Stimulated activated effector memory CD8-positive, alpha-beta T cell treated with anti-CD3 and anti-CD28 coated beads, Interleukin-12 subunit alpha, Interleukin-12 subunit beta, amount 100 ng/mL, for 72 hours (primary cell): ENCODE data around the gene TPRN.

ENCODE experiments used
- ATAC-seq: fragments of 150-1000 bp; cut with Tn5 transposase; 2 replicates; pipeline ENCODE4 v1.10.0; 2021
- DNase-seq, 2 donors: peaks; one replicate each; pipeline ENCODE4 v3.0.0; 2021 to 2022; ENCODE audit warnings: low spot score in 2 of 2
- H3K27ac Mint-ChIP-seq: one replicate; pipeline ENCODE4 v1.8.0; 2022; ENCODE audit warnings: mild to moderate bottlenecking, mixed read lengths
- H3K36me3 Mint-ChIP-seq: one replicate; pipeline ENCODE4 v1.8.0; 2022; ENCODE audit warnings: mild to moderate bottlenecking, mixed read lengths
- H3K4me1 Mint-ChIP-seq: one replicate; pipeline ENCODE4 v1.8.0; 2022; ENCODE audit warnings: mixed read lengths
- H3K4me3 Mint-ChIP-seq: one replicate; pipeline ENCODE4 v1.8.0; 2022; ENCODE audit warnings: mild to moderate bottlenecking, mixed read lengths
- H3K9me3 Mint-ChIP-seq: one replicate; pipeline ENCODE4 v1.8.0; 2022; ENCODE audit warnings: mixed read lengths

Gene TPRN

DNA sequence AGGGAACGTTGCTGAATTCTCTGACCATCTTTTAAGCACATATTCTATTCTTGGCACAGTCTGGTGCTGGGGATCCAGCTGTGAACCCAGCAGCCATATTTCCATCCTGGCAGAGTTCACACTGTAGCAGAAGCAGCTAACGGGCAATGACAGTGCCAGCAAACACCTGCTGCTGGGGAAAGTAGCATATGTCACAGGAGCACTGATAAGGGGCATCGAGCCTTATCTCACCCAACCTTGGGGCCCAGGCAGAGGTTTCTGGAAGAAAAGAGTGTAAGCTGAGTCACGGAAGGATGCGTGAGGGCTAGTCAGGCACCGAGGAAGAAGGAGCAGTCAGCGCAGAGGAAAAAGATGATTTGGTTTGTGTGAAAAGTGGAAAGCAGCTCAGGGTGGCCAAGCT, 6.1 kb upstream of the TPRN start:
- H3K27ac Mint-ChIP-seq: peak overlapping the region; percentile 97
- DNase-seq (no peak), ATAC-seq (no peak)
- H3K36me3 Mint-ChIP-seq: peaks cover 58% of the 10 kb centered on the region
- H3K4me1 Mint-ChIP-seq: peaks cover 40% of the 10 kb centered on the region
- peak overlapping the region; percentile 94 for H3K4me3 Mint-ChIP-seq
- H3K9me3 Mint-ChIP-seq: no peaks in the 10 kb centered on the region

DNA sequence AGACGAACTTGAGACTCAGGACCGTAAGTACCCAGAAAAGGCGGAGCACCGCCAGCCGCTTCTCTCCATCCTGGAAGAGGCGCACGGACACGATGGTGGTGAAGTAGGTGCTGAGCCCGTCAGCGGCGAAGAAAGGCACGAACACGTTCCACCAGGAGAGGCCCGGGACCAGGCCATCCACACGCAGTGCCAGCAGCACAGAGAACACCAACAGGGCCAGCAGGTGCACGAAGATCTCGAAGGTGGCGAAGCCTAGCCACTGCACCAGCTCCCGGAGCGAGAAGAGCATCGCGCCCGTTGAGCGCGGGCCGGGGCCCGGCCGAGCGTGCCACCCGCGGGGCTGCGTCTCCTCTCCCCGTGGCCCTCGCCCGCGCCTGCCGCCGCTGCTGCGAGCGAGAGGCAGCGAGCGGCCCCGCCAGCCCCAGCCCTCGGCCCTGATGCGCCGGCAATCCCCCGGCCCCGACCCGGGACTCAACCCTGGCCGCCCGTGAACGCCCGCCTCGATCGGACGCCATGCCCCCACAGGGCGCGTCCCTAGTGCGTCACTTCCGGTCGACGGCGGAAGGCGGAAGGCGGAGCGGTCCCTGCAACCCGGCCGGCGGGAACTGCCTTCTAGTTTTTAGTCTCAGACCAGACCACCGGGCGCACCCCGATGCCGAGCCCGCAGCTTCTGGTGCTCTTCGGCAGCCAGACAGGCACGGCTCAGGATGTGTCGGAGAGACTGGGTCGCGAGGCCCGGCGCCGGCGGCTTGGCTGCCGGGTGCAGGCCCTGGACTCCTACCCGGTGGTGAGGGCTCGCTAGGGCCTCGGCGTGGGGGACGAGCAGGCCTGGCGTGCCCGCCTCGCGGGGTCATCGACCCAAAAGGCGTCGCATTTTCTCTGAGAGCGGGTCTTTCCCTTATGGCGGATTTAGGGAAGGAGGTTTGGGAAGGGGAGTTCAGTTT, 4.9 kb upstream of the TPRN start, which contains the start of the genes NDOR1 and TMEM203:
TSS of gene NDOR1 (plus strand) at position 575 of the 944 bp plus-strand sequence. CDS start at position 653, 78 bp downstream.
TSS of gene TMEM203 (minus strand) at position 523 of the 944 bp plus-strand sequence. CDS start at position 289, 234 bp downstream.
- Mint-ChIP-seq H3K4me3 (peak within 1 kb of the TSS; percentile 94), H3K36me3 (peaks cover 50% of the 10 kb centered on the region), H3K9me3 (no peaks in the 10 kb centered on the region), H3K4me1 (peaks cover 45% of the 10 kb centered on the region), H3K27ac (peak within 1 kb of the TSS; percentile 97)
- DNase-seq (peak; percentile 94 to 97), ATAC-seq (peak; percentile 77)

DNA sequence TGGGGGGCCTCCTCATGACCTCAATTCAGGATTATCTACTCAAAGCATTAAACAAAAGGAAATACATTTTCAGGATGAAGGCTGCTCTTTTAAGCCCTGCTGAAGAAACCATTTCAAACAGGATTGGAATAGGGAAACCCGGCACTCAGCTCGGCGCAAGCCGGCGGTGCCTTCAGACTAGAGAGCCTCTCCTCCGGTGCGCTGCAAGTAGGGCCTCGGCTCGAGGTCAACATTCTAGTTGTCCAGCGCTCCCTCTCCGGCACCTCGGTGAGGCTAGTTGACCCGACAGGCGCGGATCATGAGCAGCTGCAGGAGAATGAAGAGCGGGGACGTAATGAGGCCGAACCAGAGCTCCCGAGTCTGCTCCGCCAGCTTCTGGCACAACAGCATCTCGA, 4.2 kb upstream of the TPRN start:
- H3K9me3 Mint-ChIP-seq: no peaks in the 10 kb centered on the region
- ATAC-seq: no peak
- no peak for DNase-seq
- peaks cover 43% of the 10 kb centered on the region for H3K36me3 Mint-ChIP-seq
- peak overlapping the region; percentile 97 for H3K27ac Mint-ChIP-seq
- H3K4me3 Mint-ChIP-seq: peak overlapping the region; percentile 94
- peaks cover 45% of the 10 kb centered on the region for H3K4me1 Mint-ChIP-seq

DNA sequence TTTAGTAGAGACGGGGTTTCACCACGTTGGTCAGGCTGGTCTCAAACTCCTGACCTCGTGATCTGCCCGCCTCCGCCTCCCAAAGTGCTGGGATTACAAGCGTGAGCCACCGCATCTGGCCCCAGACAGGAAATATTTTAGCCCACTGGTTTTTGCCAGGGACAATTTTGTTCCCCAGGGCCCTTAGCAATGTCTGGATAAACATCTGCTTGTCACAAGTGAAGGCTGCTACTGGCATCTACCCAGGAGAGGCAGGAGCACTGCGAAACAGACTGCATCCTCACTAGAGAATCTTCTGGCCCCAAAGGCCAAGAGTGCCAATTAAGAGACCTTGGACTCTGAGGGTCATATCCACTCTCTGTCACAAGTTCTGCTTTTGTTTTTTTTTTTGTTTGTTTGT, 2.4 kb upstream of the TPRN start:
- Mint-ChIP-seq H3K4me3 (peak overlapping the region; percentile 4), H3K36me3 (peaks cover 27% of the 10 kb centered on the region), H3K9me3 (no peaks in the 10 kb centered on the region), H3K27ac (no peak overlapping the region), H3K4me1 (peaks cover 45% of the 10 kb centered on the region)
- ATAC-seq (no peak), DNase-seq (no peak)

DNA sequence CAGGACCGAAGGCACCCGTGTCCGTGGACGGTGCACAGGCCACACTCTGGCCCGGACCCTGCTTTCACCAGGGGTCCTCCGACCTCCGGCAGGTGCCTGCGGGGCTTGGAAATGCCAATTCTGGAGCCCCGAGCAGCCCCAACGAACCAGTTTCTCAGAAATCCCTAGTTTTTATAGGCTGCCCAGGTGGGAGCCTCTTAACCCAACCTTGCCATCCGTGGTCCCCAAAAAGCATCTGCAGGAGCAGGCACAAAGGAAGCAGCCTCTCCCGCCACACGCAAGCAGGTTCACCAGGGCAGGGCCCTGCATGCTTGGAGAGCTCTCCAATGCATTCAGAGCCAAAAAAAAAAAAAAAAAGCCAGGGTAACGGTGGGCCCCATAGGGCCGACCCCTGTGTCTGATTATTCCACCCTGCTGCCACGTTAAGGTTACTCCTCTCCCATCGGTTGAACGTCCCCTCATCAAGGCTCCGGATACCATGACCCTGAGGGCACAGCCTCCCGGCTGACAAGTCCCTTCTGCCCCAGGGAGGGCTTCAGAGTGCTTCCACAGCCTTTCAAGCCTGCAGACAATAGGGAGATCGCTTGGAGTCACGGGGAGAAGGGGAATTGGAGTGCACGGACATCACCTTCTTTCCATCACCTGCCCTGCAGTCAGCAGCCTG, 796 bp upstream of the TPRN start:
- peaks cover 31% of the 10 kb centered on the region for H3K4me1 Mint-ChIP-seq
- DNase-seq (no peak), ATAC-seq (no peak)
- peak overlapping the region; percentile 79 for H3K4me3 Mint-ChIP-seq
- H3K27ac Mint-ChIP-seq: peak overlapping the region; percentile 60
- H3K9me3 Mint-ChIP-seq: no peaks in the 10 kb centered on the region
- peaks cover 16% of the 10 kb centered on the region for H3K36me3 Mint-ChIP-seq

DNA sequence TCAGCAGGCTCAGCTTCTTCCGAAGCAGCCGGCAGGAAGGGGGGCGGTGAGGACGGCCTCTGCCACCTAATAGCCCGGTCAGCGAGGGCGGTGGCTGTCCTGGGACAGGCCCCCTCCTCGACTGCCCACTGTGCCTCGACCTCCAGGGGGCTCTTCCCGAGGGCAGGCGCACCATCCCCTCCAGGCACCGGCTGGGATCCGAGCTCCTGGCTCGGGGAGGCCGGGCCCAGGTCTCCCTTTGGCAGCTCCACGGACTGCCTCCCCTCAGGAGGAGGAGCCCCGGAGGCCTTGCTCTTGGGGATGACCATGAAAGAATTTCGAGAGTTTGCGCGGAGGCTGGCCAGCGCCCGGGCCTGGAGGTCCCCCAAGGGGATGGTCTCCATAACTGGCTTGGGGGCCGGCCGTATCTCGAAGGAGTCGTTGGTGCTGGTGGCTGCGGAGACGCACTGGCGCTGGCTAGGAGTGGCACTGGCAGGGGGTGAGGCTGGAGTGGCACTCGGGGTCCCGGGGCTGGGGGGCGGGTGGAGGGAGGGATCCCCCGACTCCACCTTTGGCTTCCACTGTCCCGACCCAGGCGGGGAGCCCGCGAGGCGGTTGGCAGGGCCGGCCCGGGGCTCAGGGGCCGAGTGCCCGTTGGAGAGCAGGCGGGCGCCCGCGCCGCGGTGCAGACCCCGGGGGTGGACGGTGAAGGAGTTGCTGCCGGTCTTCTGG, 975 bp downstream of the TPRN start:
- H3K4me1 Mint-ChIP-seq: peaks cover 27% of the 10 kb centered on the region
- H3K9me3 Mint-ChIP-seq: no peaks in the 10 kb centered on the region
- peak overlapping the region; percentile 73 for H3K4me3 Mint-ChIP-seq
- peak overlapping the region; percentile 82 for H3K27ac Mint-ChIP-seq
- DNase-seq (no peak), ATAC-seq (no peak)
- H3K36me3 Mint-ChIP-seq: peaks cover 3% of the 10 kb centered on the region

DNA sequence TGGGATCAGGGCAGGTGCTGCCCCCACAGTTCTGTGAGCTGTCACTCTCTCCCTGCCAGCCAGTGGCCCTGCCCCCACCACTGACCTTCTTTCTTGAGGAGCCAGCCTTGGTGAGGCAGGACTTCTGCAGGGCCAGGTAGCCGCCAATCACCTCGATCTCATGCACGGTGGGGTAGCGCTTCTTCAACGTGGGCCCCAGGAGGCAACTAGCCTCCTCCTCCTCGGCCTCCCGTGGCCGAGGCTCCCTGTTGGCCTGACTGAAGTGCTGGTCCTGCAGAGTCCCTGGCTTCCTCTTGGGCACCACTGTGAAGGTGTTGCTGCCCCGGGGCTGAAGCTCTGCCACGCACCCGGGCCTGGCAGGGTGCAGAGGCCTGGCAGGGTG, 1.6 kb downstream of the TPRN start:
- Mint-ChIP-seq H3K9me3 (no peaks in the 10 kb centered on the region), H3K4me3 (peak overlapping the region; percentile 73), H3K27ac (no peak overlapping the region), H3K36me3 (no peaks in the 10 kb centered on the region), H3K4me1 (peaks cover 20% of the 10 kb centered on the region)
- no peak for DNase-seq
- ATAC-seq: no peak

DNA sequence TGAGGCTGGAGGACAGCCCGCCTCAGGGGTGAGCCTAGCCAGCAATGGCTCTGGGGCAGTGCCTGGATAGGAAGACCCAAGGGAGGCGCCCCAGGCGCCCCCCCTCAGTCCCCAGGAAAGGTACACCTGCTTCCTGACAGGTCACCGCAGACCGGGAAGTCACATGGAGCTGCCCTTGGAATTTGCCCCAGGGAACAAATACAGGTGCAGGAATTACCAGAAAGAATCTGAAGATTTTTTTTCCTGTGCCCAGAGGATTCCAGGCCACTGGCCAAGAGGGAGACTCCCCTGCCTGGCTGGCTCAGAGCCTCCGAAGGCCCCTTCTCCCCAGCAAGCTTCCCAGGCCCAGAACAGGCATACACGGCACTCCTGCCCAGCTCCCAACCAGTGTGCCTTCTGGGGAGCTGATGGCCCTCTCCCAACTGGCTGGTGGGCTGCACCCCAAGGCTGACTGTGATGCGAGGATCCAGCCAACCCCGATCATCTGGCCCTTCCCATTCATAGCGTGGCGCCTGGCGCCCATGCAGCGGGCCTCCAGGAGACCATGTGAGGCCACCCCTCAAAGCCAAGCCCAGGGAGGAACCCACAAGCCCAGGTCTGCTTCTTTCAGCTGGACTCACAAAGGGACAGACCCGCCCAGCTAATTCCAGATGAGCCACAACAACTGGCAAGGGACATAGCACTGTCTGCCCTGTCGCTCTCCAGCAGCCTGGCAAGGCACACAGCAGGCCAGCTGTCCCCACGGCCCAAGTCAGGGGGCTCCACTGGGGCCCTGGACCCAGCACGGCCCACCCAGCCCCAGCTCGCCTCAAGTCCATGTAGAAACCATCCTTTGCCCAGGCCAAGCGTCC, 2.3 kb downstream of the TPRN start:
- Mint-ChIP-seq H3K4me1 (peaks cover 19% of the 10 kb centered on the region), H3K4me3 (peak overlapping the region; percentile 73), H3K27ac (no peak overlapping the region), H3K36me3 (no peaks in the 10 kb centered on the region), H3K9me3 (no peaks in the 10 kb centered on the region)
- ATAC-seq (no peak), DNase-seq (no peak)

DNA sequence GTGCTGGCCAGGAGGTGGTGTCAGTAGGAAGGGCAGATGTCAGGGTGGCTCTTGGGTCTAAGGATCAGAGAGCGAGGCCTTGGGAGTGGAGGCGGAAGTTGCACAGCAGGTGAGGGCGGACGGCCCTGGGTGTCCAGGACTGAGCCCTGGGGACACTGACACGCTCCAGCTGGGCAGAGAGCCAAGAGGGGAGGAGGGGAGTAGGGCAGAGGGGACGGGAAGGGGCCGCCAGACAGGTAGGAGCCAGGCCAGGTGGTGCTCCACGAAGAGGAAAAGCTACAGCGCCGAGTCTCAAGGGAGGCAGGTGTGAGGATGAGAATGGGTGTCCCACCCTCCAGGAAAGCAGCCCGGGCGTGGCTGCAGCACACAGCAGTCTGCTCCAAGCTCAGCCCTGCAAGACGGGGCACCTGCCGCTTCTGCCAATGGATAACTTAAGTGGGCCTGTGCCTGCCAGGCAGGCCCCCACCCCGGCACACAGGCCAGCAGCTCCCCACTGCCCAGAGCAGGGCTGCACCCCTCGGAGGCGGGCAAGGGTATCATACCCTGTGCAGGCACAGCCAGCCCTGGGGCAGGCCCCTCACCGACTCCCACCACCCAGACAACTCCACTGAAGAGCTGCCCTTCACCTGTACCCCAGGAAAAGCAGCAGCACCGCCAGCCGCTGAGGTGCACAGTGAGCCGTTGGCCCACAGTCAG, 4.9 kb downstream of the TPRN start:
- no peak overlapping the region for H3K4me3 Mint-ChIP-seq
- peaks cover 11% of the 10 kb centered on the region for H3K4me1 Mint-ChIP-seq
- DNase-seq (no peak), ATAC-seq (no peak)
- H3K9me3 Mint-ChIP-seq: no peaks in the 10 kb centered on the region
- H3K27ac Mint-ChIP-seq: no peak overlapping the region
- H3K36me3 Mint-ChIP-seq: peaks cover 4% of the 10 kb centered on the region

DNA sequence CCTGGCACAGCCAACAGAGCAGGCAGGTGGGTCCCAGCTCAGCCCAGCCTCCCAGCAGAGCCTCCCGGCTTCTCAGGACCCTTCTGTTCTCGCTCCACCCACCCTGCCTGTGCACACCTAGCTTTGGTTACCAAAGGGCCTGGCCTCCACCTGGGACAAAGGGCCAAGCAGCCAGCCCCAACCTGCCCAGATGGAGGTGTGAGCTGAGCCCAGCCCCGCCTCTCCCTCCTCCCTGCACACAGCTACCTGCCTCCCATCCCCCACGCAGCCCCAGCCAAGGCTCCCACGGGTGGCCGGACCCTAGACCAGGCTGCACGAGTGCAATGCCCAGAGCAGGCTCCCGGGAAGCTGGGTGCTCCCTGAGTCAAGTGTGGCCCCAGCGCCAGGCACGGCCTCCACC, 5.6 kb downstream of the TPRN start:
- Mint-ChIP-seq H3K4me1 (peaks cover 15% of the 10 kb centered on the region), H3K27ac (no peak overlapping the region), H3K9me3 (no peaks in the 10 kb centered on the region), H3K36me3 (peaks cover 9% of the 10 kb centered on the region), H3K4me3 (no peak overlapping the region)
- DNase-seq: no peak
- ATAC-seq: no peak

DNA sequence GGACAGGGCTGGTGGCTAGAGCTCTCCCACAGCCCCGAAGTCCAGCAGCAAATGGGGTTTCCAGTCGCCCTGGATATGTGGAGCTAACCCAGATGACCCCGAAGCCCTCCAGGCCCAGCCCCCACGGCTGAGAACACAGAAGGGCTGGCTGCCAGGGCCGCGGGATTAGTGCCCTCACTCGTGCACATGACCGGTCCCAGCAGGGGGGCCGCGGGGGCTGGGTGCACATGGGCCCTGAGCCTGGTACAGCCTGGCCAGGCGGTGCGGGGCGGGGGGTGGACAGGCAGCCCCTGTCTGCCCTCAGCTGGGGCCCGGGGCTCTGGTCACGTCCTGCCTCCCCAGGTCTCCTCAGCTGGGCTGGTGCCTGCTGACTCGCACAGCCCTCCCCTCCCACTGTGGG, 6.2 kb downstream of the TPRN start:
- DNase-seq: no peak
- no peaks in the 10 kb centered on the region for H3K9me3 Mint-ChIP-seq
- no peak overlapping the region for H3K27ac Mint-ChIP-seq
- peaks cover 19% of the 10 kb centered on the region for H3K4me1 Mint-ChIP-seq
- no peak for ATAC-seq
- peaks cover 14% of the 10 kb centered on the region for H3K36me3 Mint-ChIP-seq
- H3K4me3 Mint-ChIP-seq: no peak overlapping the region

DNA sequence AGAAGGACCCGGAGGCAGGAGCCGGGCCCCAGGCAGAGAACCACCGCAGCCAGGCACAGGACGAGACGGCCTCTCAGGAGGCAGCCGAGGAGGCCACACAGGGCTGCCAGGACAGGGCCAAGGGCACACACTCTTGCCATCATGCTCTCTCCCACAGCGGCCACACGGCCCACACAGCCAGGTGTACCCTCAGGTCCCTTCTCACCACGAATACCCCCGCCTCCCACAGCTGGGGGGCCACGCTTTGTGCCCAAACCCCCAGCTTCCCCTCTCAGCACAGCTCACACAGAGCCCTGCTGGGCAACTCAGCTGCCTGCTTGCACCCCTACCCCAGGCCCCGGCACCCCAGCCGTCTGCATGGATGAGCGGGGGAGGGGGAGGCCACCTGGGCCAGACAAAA, 6.8 kb downstream of the TPRN start:
- no peak for ATAC-seq
- no peak overlapping the region for H3K4me3 Mint-ChIP-seq
- H3K27ac Mint-ChIP-seq: no peak overlapping the region
- H3K36me3 Mint-ChIP-seq: peaks cover 19% of the 10 kb centered on the region
- H3K9me3 Mint-ChIP-seq: no peaks in the 10 kb centered on the region
- DNase-seq: no peak
- peaks cover 25% of the 10 kb centered on the region for H3K4me1 Mint-ChIP-seq

DNA sequence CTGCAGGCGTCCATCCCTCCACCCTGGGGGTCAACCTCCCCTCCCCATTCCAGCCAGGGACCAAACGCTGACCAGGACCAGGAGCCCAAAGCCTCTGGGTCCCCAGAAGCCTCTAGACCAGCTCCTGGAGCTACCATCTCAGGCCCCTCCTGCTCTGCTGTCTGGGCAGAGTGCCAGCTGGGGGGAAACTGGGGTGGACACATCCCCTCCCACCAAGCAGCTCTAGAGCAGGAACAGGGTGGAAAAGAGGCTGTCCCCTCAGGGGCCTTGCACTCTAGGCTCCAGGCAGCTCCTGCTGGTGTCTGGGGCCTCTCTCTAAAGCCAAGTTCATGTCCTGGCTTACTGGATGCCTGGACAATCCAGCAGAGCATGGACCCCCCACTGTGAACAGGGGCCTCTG, 7.7 kb downstream of the TPRN start:
- no peak overlapping the region for H3K4me3 Mint-ChIP-seq
- peaks cover 26% of the 10 kb centered on the region for H3K4me1 Mint-ChIP-seq
- H3K27ac Mint-ChIP-seq: no peak overlapping the region
- ATAC-seq: no peak
- DNase-seq: no peak
- no peaks in the 10 kb centered on the region for H3K9me3 Mint-ChIP-seq
- peaks cover 26% of the 10 kb centered on the region for H3K36me3 Mint-ChIP-seq

DNA sequence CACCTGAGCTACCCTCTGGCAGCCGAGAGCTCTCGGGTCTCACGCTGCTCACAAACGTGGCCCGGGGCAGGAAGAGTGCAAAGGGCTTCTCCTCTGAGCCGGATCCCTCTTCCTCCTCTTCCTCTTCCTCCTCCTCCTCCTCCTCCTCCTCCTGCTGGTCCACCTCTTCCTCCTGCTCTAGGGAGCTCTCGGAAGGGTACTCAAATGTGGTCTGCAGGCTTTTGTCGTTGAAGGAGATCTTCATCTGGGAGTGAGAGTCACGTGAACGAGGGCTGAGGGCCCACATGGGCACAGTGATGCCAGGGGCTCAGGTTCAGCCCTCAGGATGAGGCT, 8.1 kb downstream of the TPRN start:
- DNase-seq (no peak), ATAC-seq (no peak)
- Mint-ChIP-seq H3K27ac (no peak overlapping the region), H3K36me3 (peaks cover 30% of the 10 kb centered on the region), H3K4me3 (no peak overlapping the region), H3K9me3 (no peaks in the 10 kb centered on the region), H3K4me1 (peaks cover 30% of the 10 kb centered on the region)
